SK-N-SH treated with all-trans-retinoic acid at 6 μM for 48 hours (cell line): ENCODE measurements around the gene IGF2R.

Experiments
- ATAC-seq: fragments of 200-7000 bp; cut with Tn5 transposase; 3 replicates; pipeline ENCODE4 v1.9.1; 2020; ENCODE audit warnings: mild to moderate bottlenecking, moderate library complexity
- ARNTL ChIP-seq: fragments of 450-650 bp; formaldehyde crosslinking; IDR thresholded peaks from 2 replicates; pipeline ENCODE4 v1.5.0; 2020; ENCODE audit warnings: low read depth, mild to moderate bottlenecking, moderate library complexity, borderline replicate concordance
- BACH2 ChIP-seq: fragments of 250-450 bp; sonication (Bioruptor Pico); IDR thresholded peaks from 2 replicates; pipeline ENCODE4 v1.9.0; 2021; ENCODE audit warnings: mild to moderate bottlenecking, borderline replicate concordance
- CSDC2 ChIP-seq: fragments of 250-450 bp; sonication (Bioruptor Pico); IDR thresholded peaks from 2 replicates; pipeline ENCODE4 v1.5.0; 2020; ENCODE audit warnings: mild to moderate bottlenecking, moderate library complexity
- ESRRG ChIP-seq: fragments of 250-450 bp; sonication (Bioruptor Pico); IDR thresholded peaks from 2 replicates; pipeline ENCODE4 v1.6.1; 2021; ENCODE audit warnings: mild to moderate bottlenecking
- OSR1 ChIP-seq: fragments of 250-450 bp; sonication (Bioruptor Pico); IDR thresholded peaks from 2 replicates; pipeline ENCODE4 v1.8.0; 2022; ENCODE audit warnings: moderate library complexity, mild to moderate bottlenecking, inconsistent platforms
- PPARA ChIP-seq: fragments of 250-450 bp; sonication (Bioruptor Pico); IDR thresholded peaks from 2 replicates; pipeline ENCODE4 v1.5.0; 2020; ENCODE audit warnings: mild to moderate bottlenecking, borderline replicate concordance
- SNAI2 ChIP-seq: fragments of 250-450 bp; sonication (Bioruptor Pico); IDR thresholded peaks from 2 replicates; pipeline ENCODE4 v1.5.0; 2020; ENCODE audit warnings: mild to moderate bottlenecking, moderate library complexity
- TCF4 ChIP-seq: fragments of 250-450 bp; sonication (Bioruptor Pico); IDR thresholded peaks from 2 replicates; pipeline ENCODE4 v1.8.0; 2021; ENCODE audit warnings: mild to moderate bottlenecking, moderate library complexity, borderline replicate concordance
- TOX ChIP-seq: fragments of 250-450 bp; sonication (Bioruptor Pico); IDR thresholded peaks from 2 replicates; pipeline ENCODE4 v1.8.0; 2021; ENCODE audit warnings: mild to moderate bottlenecking, moderate library complexity, borderline replicate concordance
- ZC3H10 ChIP-seq: fragments of 250-450 bp; sonication (Bioruptor Pico); IDR thresholded peaks from 2 replicates; pipeline ENCODE4 v1.5.1; 2021; ENCODE audit warnings: mild to moderate bottlenecking, moderate library complexity
- ZNF565 ChIP-seq: fragments of 450-650 bp; formaldehyde crosslinking; conservative IDR thresholded peaks from 2 replicates; pipeline ENCODE4 v1.5.0; 2020; ENCODE audit warnings: low read depth, mild to moderate bottlenecking, moderate library complexity
- ZNF70 ChIP-seq: fragments of 450-650 bp; formaldehyde crosslinking; IDR thresholded peaks from 2 replicates; pipeline ENCODE4 v1.5.0; 2020; ENCODE audit warnings: mild to moderate bottlenecking, moderate library complexity
- ZNF8 ChIP-seq: fragments of 450-650 bp; formaldehyde crosslinking; IDR thresholded peaks from 2 replicates; pipeline ENCODE4 v1.5.0; 2020; ENCODE audit warnings: mild to moderate bottlenecking, moderate library complexity
- TF ChIP-seq, protein P1 (sequence below): fragments of 250-450 bp; sonication (Bioruptor Pico); IDR thresholded peaks from 2 replicates; pipeline ENCODE4 v1.5.1; 2021; ENCODE audit warnings: mild to moderate bottlenecking, moderate library complexity
- TF ChIP-seq, protein P2 (sequence below): fragments of 250-450 bp; sonication (Bioruptor Pico); IDR thresholded peaks from 2 replicates; pipeline ENCODE4 v1.5.0; 2020; ENCODE audit warnings: mild to moderate bottlenecking, moderate library complexity
- TF ChIP-seq, protein P3 (sequence below): fragments of 250-450 bp; sonication (Bioruptor Pico); IDR thresholded peaks from 2 replicates; pipeline ENCODE4 v1.8.0; 2021; ENCODE audit warnings: low read depth, mild to moderate bottlenecking, moderate library complexity, borderline replicate concordance

The IGF2R gene

DNA sequence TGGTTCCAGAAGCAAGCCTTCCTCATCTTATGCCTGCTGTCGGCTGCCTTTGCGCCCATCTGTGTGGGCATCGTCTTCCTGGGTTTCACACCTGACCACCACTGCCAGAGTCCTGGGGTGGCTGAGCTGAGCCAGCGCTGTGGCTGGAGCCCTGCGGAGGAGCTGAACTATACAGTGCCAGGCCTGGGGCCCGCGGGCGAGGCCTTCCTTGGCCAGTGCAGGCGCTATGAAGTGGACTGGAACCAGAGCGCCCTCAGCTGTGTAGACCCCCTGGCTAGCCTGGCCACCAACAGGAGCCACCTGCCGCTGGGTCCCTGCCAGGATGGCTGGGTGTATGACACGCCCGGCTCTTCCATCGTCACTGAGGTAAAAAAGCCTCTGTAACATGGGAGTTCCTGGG lies 153.1 kb downstream of the IGF2R start:
- no peak for TF ChIP-seq CSDC2 (CRISPR knock-in tag)
- TF ChIP-seq, protein P1, sequence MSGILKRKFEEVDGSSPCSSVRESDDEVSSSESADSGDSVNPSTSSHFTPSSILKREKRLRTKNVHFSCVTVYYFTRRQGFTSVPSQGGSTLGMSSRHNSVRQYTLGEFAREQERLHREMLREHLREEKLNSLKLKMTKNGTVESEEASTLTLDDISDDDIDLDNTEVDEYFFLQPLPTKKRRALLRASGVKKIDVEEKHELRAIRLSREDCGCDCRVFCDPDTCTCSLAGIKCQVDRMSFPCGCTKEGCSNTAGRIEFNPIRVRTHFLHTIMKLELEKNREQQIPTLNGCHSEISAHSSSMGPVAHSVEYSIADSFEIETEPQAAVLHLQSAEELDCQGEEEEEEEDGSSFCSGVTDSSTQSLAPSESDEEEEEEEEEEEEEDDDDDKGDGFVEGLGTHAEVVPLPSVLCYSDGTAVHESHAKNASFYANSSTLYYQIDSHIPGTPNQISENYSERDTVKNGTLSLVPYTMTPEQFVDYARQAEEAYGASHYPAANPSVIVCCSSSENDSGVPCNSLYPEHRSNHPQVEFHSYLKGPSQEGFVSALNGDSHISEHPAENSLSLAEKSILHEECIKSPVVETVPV (CRISPR knock-in tag): no peak
- no peak for TF ChIP-seq PPARA (CRISPR knock-in tag)
- no peak for TF ChIP-seq TCF4 (CRISPR knock-in tag)
- no peak for TF ChIP-seq ARNTL (CRISPR knock-in tag)
- no peak for TF ChIP-seq ZNF8 (CRISPR knock-in tag)
- TF ChIP-seq, protein P2, sequence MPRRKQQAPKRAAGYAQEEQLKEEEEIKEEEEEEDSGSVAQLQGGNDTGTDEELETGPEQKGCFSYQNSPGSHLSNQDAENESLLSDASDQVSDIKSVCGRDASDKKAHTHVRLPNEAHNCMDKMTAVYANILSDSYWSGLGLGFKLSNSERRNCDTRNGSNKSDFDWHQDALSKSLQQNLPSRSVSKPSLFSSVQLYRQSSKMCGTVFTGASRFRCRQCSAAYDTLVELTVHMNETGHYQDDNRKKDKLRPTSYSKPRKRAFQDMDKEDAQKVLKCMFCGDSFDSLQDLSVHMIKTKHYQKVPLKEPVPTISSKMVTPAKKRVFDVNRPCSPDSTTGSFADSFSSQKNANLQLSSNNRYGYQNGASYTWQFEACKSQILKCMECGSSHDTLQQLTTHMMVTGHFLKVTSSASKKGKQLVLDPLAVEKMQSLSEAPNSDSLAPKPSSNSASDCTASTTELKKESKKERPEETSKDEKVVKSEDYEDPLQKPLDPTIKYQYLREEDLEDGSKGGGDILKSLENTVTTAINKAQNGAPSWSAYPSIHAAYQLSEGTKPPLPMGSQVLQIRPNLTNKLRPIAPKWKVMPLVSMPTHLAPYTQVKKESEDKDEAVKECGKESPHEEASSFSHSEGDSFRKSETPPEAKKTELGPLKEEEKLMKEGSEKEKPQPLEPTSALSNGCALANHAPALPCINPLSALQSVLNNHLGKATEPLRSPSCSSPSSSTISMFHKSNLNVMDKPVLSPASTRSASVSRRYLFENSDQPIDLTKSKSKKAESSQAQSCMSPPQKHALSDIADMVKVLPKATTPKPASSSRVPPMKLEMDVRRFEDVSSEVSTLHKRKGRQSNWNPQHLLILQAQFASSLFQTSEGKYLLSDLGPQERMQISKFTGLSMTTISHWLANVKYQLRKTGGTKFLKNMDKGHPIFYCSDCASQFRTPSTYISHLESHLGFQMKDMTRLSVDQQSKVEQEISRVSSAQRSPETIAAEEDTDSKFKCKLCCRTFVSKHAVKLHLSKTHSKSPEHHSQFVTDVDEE (CRISPR knock-in tag): no peak
- TF ChIP-seq SNAI2 (CRISPR knock-in tag): no peak
- no peak for TF ChIP-seq ESRRG (CRISPR knock-in tag)
- TF ChIP-seq OSR1: no peak
- no peak for TF ChIP-seq ZC3H10 (CRISPR knock-in tag)
- TF ChIP-seq TOX (CRISPR knock-in tag): no peak
- ATAC-seq: no peak

- ATAC-seq: no peak
- TF ChIP-seq ARNTL (CRISPR knock-in tag) (no peak), ZNF8 (CRISPR knock-in tag) (no peak), BACH2 (no peak), ZNF70 (no peak), ZC3H10 (CRISPR knock-in tag) (no peak), ZNF565 (CRISPR knock-in tag) (no peak)
- TF ChIP-seq, protein P2 (CRISPR knock-in tag): no peak
Measured at GRCh38 chr6:160122744-160123143, 153.9 kb downstream of the IGF2R start.

- ATAC-seq: no peak
- no peak for TF ChIP-seq ZC3H10 (CRISPR knock-in tag)
- TF ChIP-seq TCF4 (CRISPR knock-in tag): no peak
- TF ChIP-seq, protein P3, sequence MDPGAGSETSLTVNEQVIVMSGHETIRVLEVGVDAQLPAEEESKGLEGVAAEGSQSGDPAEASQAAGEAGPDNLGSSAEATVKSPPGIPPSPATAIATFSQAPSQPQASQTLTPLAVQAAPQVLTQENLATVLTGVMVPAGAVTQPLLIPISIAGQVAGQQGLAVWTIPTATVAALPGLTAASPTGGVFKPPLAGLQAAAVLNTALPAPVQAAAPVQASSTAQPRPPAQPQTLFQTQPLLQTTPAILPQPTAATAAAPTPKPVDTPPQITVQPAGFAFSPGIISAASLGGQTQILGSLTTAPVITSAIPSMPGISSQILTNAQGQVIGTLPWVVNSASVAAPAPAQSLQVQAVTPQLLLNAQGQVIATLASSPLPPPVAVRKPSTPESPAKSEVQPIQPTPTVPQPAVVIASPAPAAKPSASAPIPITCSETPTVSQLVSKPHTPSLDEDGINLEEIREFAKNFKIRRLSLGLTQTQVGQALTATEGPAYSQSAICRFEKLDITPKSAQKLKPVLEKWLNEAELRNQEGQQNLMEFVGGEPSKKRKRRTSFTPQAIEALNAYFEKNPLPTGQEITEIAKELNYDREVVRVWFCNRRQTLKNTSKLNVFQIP: no peak
- no peak for TF ChIP-seq ARNTL (CRISPR knock-in tag)
- TF ChIP-seq, protein P2 (CRISPR knock-in tag): no peak
- no peak for TF ChIP-seq OSR1
Measured at GRCh38 chr6:160124007-160124406, 155.1 kb downstream of the IGF2R start.
